ENCODE data around the gene KIFC3.

The KIFC3 gene

DNA sequence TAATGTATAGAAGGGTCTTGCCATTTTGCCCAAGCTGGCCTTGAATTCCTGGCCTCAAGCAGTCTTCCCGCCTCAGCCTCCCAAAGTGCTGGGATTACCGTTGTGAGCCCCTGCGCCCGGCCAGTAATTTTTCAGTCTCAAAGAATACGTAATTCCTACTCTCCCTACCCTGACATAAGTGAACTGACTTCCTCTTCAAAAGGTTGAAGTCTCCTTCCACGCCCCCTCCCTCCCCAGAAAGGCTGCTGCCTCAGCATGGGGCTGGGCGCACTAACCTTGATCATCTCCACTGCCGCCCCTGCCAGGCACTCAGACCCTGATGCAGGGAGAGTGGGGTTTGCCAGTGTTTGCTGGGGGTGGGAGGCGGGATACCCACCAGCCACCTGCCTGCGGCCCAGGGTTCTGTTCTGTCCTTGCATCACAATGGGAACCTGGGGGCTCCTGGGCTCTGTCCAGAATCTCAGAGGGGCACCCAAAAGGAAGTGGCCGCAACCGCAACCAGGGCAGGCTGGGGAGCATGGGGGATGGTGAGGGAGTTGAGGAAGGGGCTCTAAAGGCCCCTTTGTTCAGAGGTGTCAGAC lies 27.5 kb downstream of the KIFC3 start:
- H3K4me3 ChIP-seq (ENCODE audit: low read length), result no peak overlapping the region
- no peaks in the 10 kb centered on the region for H3K79me2 ChIP-seq (ENCODE audit: control insufficient read depth, insufficient read depth, low read length)
- no peaks in the 10 kb centered on the region for H3K27me3 ChIP-seq (ENCODE audit: insufficient read depth, low read length, poor library complexity)
- peaks cover 12% of the 10 kb centered on the region for H3K4me1 ChIP-seq (ENCODE audit: control insufficient read depth, low read depth, low read length)
- H4K5ac ChIP-seq (ENCODE audit: low read length), result no peak overlapping the region
- H3K56ac ChIP-seq (ENCODE audit: low read length), result peak overlapping the region; percentile 87
- no peak for DNase-seq
- H3K18ac ChIP-seq (ENCODE audit: low read length), result no peak overlapping the region
- H3K9ac ChIP-seq (ENCODE audit: low read length), result peak overlapping the region; percentile 60
- no peaks in the 10 kb centered on the region for H3K79me1 ChIP-seq (ENCODE audit: low read length)
- H2BK15ac ChIP-seq (replicated peaks; ENCODE audit: low read depth), result no peak overlapping the region
- H3K23ac ChIP-seq (ENCODE audit: low read length), result no peak overlapping the region
- H3K4me2 ChIP-seq (ENCODE audit: low read length), result no peak overlapping the region
- no peak overlapping the region for H4K8ac ChIP-seq (ENCODE audit: low read depth, low read length)
- WGBS (ENCODE audit: extremely low coverage, insufficient coverage, low lambda C conversion rate), result no CpG with 5 or more reads among the region's 12 CpGs
- no peak overlapping the region for H3K27ac ChIP-seq (ENCODE audit: low read depth, low read length)
- no peak overlapping the region for H3K4ac ChIP-seq (ENCODE audit: low read depth, low read length)
- no peak overlapping the region for H2BK120ac ChIP-seq (ENCODE audit: low read depth, low read length)
- no peak overlapping the region for H2AK5ac ChIP-seq (ENCODE audit: low read length)
- H3K36me3 ChIP-seq (ENCODE audit: control insufficient read depth, insufficient read depth, low read length), result peaks cover 8% of the 10 kb centered on the region
- H2BK5ac ChIP-seq (ENCODE audit: low read length), result no peak overlapping the region

DNA sequence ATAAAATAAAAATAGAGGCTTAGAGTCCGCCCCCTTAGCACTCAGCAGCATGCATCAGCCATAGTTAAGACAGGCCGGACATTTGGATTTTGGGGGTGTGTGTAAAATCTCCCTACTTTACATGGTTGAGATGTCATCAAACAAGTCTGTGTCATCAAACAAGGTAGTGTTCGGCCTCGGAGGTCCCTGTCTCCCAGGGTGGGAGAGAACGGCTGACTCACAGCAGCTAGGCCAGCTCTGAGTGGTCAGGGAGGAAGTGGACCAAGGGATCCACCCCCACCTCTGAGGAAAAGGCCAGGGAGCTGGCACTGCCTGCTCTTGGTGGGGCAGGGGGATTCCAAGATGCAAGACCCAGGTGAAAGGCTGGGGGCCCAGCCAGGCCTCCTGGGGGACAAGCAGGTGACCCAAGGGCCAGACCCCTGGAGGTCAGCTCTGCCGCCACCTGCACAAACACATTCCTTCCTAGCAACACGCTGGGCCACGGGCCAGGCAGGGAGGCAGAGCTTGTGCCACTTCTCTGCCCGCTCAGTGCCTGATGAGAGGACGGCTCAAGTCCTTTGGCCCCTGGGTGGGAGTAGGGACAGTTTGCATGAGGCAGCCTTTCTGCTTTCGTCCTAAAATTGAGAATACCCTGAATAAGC lies 28.5 kb downstream of the KIFC3 start:
- Histone ChIP-seq H3K9ac (ENCODE audit: low read length) (no peak overlapping the region), H3K56ac (ENCODE audit: low read length) (no peak overlapping the region), H4K5ac (ENCODE audit: low read length) (no peak overlapping the region), H2AK5ac (ENCODE audit: low read length) (no peak overlapping the region), H3K79me2 (ENCODE audit: control insufficient read depth, insufficient read depth, low read length) (no peaks in the 10 kb centered on the region), H2BK15ac (replicated peaks; ENCODE audit: low read depth) (no peak overlapping the region), H3K27ac (ENCODE audit: low read depth, low read length) (no peak overlapping the region), H3K4me1 (ENCODE audit: control insufficient read depth, low read depth, low read length) (peaks cover 12% of the 10 kb centered on the region), H4K8ac (ENCODE audit: low read depth, low read length) (no peak overlapping the region), H2BK5ac (ENCODE audit: low read length) (no peak overlapping the region), H3K4ac (ENCODE audit: low read depth, low read length) (no peak overlapping the region), H2BK120ac (ENCODE audit: low read depth, low read length) (no peak overlapping the region), H3K4me3 (ENCODE audit: low read length) (no peak overlapping the region), H3K4me2 (ENCODE audit: low read length) (no peak overlapping the region), H3K79me1 (ENCODE audit: low read length) (no peaks in the 10 kb centered on the region), H3K23ac (ENCODE audit: low read length) (no peak overlapping the region), H3K18ac (ENCODE audit: low read length) (no peak overlapping the region), H3K36me3 (ENCODE audit: control insufficient read depth, insufficient read depth, low read length) (peaks cover 9% of the 10 kb centered on the region), H3K27me3 (ENCODE audit: insufficient read depth, low read length, poor library complexity) (no peaks in the 10 kb centered on the region)
- WGBS (ENCODE audit: extremely low coverage, insufficient coverage, low lambda C conversion rate), result no CpG with 5 or more reads among the region's 11 CpGs
- no peak for DNase-seq

- H3K4me2 ChIP-seq (ENCODE audit: low read length), result no peak overlapping the region
- peaks cover 12% of the 10 kb centered on the region for H3K4me1 ChIP-seq (ENCODE audit: control insufficient read depth, low read depth, low read length)
- no peak overlapping the region for H3K9ac ChIP-seq (ENCODE audit: low read length)
- no peaks in the 10 kb centered on the region for H3K79me2 ChIP-seq (ENCODE audit: control insufficient read depth, insufficient read depth, low read length)
- no peaks in the 10 kb centered on the region for H3K79me1 ChIP-seq (ENCODE audit: low read length)
- no peak overlapping the region for H2BK5ac ChIP-seq (ENCODE audit: low read length)
- H2BK120ac ChIP-seq (ENCODE audit: low read depth, low read length), result no peak overlapping the region
- DNase-seq, result no peak
- WGBS (ENCODE audit: extremely low coverage, insufficient coverage, low lambda C conversion rate), result no CpG with 5 or more reads among the region's 11 CpGs
- H2BK15ac ChIP-seq (replicated peaks; ENCODE audit: low read depth), result no peak overlapping the region
- H3K27ac ChIP-seq (ENCODE audit: low read depth, low read length), result no peak overlapping the region
- no peak overlapping the region for H3K4ac ChIP-seq (ENCODE audit: low read depth, low read length)
- H3K18ac ChIP-seq (ENCODE audit: low read length), result no peak overlapping the region
- no peak overlapping the region for H3K23ac ChIP-seq (ENCODE audit: low read length)
- no peak overlapping the region for H4K5ac ChIP-seq (ENCODE audit: low read length)
- no peaks in the 10 kb centered on the region for H3K27me3 ChIP-seq (ENCODE audit: insufficient read depth, low read length, poor library complexity)
- H2AK5ac ChIP-seq (ENCODE audit: low read length), result no peak overlapping the region
- no peak overlapping the region for H4K8ac ChIP-seq (ENCODE audit: low read depth, low read length)
- H3K56ac ChIP-seq (ENCODE audit: low read length), result no peak overlapping the region
- H3K4me3 ChIP-seq (ENCODE audit: low read length), result no peak overlapping the region
- H3K36me3 ChIP-seq (ENCODE audit: control insufficient read depth, insufficient read depth, low read length), result peaks cover 13% of the 10 kb centered on the region
Observed at GRCh38 chr16:57773019-57773418, 29.3 kb downstream of the KIFC3 start.

- Histone ChIP-seq H3K18ac (ENCODE audit: low read length) (no peak overlapping the region), H3K4me3 (ENCODE audit: low read length) (no peak overlapping the region), H2BK5ac (ENCODE audit: low read length) (no peak overlapping the region), H3K9ac (ENCODE audit: low read length) (no peak overlapping the region), H4K5ac (ENCODE audit: low read length) (no peak overlapping the region), H2BK15ac (replicated peaks; ENCODE audit: low read depth) (no peak overlapping the region), H3K36me3 (ENCODE audit: control insufficient read depth, insufficient read depth, low read length) (peaks cover 13% of the 10 kb centered on the region), H3K4me1 (ENCODE audit: control insufficient read depth, low read depth, low read length) (peaks cover 8% of the 10 kb centered on the region), H3K79me2 (ENCODE audit: control insufficient read depth, insufficient read depth, low read length) (no peaks in the 10 kb centered on the region), H4K8ac (ENCODE audit: low read depth, low read length) (no peak overlapping the region), H3K4ac (ENCODE audit: low read depth, low read length) (no peak overlapping the region), H3K79me1 (ENCODE audit: low read length) (no peaks in the 10 kb centered on the region), H3K23ac (ENCODE audit: low read length) (no peak overlapping the region), H3K56ac (ENCODE audit: low read length) (no peak overlapping the region), H2BK120ac (ENCODE audit: low read depth, low read length) (no peak overlapping the region), H3K27me3 (ENCODE audit: insufficient read depth, low read length, poor library complexity) (no peaks in the 10 kb centered on the region), H3K4me2 (ENCODE audit: low read length) (no peak overlapping the region), H3K27ac (ENCODE audit: low read depth, low read length) (no peak overlapping the region), H2AK5ac (ENCODE audit: low read length) (no peak overlapping the region)
- no CpG with 5 or more reads among the region's 26 CpGs for WGBS (ENCODE audit: extremely low coverage, insufficient coverage, low lambda C conversion rate)
- no peak for DNase-seq
Observed at GRCh38 chr16:57771141-57771785, 31.0 kb downstream of the KIFC3 start.

DNA sequence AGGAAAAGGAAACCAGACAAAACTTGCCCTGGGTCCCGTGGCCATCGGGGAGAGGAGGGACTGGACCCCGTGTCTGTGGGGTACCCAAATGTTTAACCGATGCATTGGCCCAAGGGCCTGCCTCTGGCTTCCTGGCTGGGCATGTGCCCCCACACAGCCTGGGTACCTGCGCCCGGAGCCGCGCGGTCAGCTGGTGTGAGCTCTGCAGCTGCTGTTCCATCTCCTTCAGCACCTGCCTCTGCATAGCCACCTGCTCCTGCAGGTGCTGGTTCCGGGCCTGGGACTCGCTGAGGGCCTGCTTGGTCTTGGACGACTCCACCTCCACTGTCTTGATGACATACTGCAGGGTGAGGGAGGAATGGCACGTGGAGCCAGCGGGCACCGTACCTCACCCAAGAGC lies 31.9 kb downstream of the KIFC3 start:
- no CpG with 5 or more reads among the region's 15 CpGs for WGBS (ENCODE audit: extremely low coverage, insufficient coverage, low lambda C conversion rate)
- no peak overlapping the region for H2AK5ac ChIP-seq (ENCODE audit: low read length)
- no peaks in the 10 kb centered on the region for H3K79me1 ChIP-seq (ENCODE audit: low read length)
- H3K23ac ChIP-seq (ENCODE audit: low read length), result no peak overlapping the region
- H3K27ac ChIP-seq (ENCODE audit: low read depth, low read length), result no peak overlapping the region
- DNase-seq, result no peak
- H3K27me3 ChIP-seq (ENCODE audit: insufficient read depth, low read length, poor library complexity), result no peaks in the 10 kb centered on the region
- no peak overlapping the region for H4K5ac ChIP-seq (ENCODE audit: low read length)
- H3K36me3 ChIP-seq (ENCODE audit: control insufficient read depth, insufficient read depth, low read length), result peaks cover 13% of the 10 kb centered on the region
- no peak overlapping the region for H2BK5ac ChIP-seq (ENCODE audit: low read length)
- no peak overlapping the region for H2BK120ac ChIP-seq (ENCODE audit: low read depth, low read length)
- peaks cover 3% of the 10 kb centered on the region for H3K4me1 ChIP-seq (ENCODE audit: control insufficient read depth, low read depth, low read length)
- H3K18ac ChIP-seq (ENCODE audit: low read length), result no peak overlapping the region
- no peak overlapping the region for H4K8ac ChIP-seq (ENCODE audit: low read depth, low read length)
- H3K56ac ChIP-seq (ENCODE audit: low read length), result no peak overlapping the region
- H3K4ac ChIP-seq (ENCODE audit: low read depth, low read length), result no peak overlapping the region
- no peak overlapping the region for H3K4me3 ChIP-seq (ENCODE audit: low read length)
- H3K79me2 ChIP-seq (ENCODE audit: control insufficient read depth, insufficient read depth, low read length), result no peaks in the 10 kb centered on the region
- no peak overlapping the region for H2BK15ac ChIP-seq (replicated peaks; ENCODE audit: low read depth)
- no peak overlapping the region for H3K9ac ChIP-seq (ENCODE audit: low read length)
- no peak overlapping the region for H3K4me2 ChIP-seq (ENCODE audit: low read length)
